ENCODE measurements around the gene ANKRD55. TPM values are rescaled to one million over a fixed set of nuclear protein-coding genes. Genes with fewer than 3 reads are reported as not detected.
"Not testable (repeated sequence)": the region's sequence is repeated elsewhere in the genome, so short reads cannot be mapped to it uniquely, and the experiment has no call there.

The ANKRD55 gene
- polyA plus RNA-seq, 3 donors = 1.3 to 2.0 (median 1.7) TPM

DNA sequence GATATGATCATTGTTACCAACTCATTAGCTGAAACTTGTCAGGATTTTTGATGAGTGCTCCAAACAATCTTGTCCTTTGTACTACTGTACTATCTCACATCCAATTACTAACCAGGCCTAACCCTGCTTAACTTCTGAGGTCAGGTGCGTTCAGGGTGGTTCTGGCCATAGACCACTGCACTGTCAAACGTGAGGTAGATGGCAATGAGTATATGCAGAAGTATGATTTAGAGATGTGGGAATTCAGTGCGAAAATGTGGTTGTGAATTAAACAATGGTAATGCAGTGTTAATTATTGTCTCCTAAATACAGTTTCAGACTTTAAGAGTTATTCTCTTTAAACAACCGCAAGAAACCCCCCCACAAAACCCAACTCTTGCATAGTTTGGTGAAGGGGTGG lies 86.5 kb downstream of the ANKRD55 start:
- no peak for DNase-seq

DNA sequence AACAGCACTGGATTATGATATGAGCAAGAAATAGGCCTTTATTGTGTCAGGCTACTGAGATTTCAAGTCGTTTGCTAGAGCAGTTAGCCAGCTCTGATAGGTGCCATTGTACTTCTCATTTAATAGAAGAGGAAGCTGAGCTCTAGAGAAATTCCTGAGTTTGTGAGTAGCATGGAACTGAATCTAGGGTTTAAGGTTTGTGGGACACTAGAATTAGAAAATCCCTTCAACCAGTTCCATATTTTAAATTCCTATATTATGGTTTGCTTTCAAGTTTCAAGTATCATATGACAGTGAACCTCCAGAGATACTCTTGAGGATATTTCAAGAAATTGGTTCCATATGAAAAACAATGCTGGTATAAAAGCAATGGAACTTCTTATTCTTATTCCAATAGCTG lies 87.6 kb downstream of the ANKRD55 start:
- DNase-seq = no peak

DNA sequence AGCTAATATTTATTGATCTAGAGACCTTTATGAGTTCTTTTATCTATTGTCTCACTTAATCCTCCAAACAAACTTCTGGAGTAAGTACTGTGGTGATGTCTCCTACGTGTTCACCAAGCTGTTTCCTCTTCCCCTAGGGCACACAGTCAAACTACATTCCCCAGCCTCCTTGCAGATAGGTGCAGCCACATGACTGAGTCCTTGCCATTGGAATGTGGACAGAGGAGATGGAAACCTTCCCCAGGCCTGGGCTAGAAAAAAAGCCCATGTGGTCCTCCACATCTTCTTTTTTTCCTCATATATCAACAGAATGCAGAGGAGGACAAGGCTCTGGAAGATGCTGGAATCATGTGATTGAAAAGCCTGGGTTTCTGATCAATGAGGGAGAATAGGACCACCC lies 88.0 kb downstream of the ANKRD55 start:
- DNase-seq = no peak

DNA sequence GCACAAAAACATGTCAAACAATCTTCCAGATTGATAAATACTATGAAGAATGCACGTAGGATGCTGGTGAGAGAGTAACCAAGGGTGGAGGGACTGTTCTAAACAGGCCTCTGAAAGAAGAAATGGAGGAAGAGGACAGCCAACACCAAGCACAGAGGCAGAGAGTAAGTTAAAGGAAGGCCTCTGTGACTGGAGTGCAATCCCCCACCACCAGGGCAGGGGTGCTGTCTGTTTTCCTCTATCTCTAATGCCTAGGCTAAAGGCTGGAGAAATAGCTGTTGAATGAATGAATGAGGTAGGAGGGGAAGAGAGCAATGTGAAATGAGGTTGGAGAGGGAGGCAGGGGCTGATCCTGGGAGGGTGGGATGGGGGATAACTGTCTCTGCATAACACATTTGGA lies 88.9 kb downstream of the ANKRD55 start:
- DNase-seq = no peak

DNA sequence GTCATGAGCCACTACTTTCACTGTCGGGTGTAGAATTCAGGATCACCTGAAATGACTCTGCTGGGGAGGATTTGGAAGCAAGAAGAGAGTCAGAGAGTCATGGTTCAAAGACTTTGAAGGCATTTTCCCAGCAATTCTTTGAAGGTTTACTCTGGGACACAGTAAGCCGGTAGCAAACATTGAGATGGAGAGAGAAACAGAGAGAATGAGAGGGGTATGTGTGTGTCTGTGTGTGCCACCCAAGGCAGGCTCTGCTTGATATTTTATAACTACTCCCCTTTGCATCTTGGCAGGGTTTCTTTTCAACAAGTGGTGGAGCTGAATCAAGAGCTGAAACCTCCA lies 89.8 kb downstream of the ANKRD55 start:
- DNase-seq = no peak

DNA sequence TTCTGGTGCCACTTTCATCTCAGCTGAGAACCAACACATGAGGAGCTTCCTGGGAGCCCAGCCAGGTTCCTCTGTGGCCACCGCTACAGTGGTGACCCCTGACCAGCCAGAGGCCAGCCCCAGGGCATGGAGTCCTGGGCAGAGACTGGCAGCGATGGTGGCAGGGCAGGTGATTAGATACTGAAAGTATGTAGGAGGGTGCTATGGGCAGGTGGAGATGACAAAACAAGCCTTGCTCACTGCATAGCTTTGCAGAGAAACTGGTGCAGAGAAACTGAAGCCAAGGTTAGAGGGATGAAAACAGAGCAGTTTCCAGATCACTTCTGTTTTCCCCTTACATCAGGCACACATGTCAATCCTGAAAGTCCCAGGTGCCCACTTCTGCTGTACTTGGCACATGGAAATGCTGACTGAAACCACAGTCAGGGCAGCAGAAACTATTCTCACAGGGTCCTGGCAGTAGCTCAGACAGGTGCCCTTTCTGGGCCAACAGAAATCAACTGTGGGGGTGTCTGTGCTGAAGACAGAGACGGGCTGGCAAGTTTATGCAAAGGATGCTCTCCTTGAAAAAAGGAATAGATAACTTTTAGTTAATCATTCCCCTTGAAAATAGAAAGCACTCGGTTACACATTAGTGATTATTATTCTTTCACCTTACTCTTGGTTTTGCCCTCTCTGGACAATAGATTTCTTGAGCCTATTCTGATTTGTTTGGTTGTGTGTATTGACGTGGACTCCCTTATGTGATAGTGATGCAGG lies 90.3 kb downstream of the ANKRD55 start:
- no peak for DNase-seq

DNA sequence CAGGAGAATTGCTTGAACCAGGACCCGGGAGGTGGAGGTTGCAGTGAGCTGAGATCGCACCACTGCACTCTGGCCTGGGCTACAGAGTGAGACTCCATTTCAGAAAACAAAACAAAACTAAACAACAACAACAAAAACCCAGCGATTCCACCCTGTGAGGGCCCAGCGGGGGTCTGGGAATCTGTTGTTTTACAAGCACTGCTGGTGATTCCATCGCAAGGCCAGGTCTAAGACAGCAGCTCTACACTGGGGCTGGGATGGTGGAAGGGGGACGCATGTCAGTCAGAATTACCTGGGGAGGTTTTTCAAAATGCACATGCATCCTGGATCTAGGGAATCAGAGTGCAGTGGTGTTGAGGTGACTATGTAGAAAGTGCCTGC lies 90.9 kb downstream of the ANKRD55 start:
- DNase-seq = no peak

DNA sequence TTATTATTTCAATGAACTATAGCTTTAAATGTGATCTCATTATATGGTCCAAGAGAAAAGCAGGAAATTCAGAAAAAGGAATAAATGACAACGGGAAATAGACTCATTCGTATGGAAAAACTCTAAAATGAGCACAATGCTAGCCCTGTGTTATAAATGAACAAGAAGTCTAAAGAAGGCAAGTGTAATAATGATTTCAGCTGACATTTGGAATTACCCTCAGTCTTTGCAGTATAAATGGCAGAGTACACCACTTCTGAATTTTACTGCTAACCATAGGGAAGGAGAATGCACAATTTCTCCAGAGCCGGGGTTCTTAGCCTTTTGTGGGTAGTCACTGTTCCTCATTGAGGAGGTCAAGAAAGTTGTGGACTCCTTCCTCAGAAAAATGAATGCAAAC lies 93.1 kb downstream of the ANKRD55 start:
- DNase-seq = no peak

DNA sequence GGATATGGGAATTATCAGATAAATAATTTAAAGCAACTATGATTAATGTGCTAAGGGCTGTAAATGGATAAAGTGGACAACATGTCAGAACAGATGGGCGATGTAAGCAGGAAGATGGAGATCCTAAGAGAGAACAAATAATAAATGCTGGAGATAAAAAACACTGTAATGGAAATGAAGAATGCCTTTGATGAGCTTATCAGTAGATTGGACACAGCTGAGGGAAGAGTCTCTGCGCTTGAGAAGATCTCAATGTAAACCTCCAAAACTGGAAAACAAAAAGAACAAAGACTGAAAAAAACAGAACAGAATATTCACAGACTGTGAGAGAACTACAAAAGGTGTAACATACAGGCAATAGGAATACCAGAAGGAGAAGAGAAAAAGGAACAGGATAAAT lies 102.5 kb downstream of the ANKRD55 start:
- no peak for DNase-seq

DNA sequence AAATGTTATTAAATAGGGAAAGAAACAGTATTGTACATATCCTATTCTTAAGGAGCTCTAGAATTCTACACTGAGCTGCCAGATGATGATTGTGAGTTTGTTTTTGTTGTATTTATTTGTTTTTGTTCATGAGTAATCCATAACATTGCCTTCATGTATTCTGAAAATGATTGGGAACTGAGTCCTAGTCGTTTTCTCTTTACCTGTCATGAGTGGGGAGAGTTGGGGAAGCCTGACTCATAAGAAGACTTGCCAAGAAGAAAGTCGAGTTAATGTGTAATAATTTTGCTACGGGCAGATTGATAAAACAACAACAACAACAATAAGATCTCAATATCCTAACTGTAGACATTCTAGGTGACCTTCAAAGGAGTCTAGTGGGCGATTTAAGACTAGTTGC lies 103.8 kb downstream of the ANKRD55 start:
- no peak for DNase-seq

DNA sequence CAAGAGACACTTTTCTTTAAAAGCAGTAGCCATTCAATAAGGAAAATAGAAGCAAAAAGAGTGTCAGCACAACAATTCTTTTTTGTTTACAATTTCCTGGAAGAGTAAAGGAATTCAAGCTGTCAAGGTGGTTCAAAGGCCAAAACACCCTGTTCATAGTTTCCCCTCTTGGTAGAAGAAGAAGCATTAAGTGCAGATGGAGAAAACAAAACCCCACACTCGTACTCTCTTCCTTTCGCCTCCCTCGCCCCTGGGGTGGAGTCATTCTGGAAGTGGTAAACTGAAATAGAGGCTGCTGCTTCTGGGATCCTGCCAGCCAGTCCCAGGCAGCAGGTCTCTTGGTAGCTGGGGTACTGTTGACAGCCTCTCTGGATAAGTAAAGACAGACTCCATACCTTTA lies 105.0 kb downstream of the ANKRD55 start:
- no peak for DNase-seq

DNA sequence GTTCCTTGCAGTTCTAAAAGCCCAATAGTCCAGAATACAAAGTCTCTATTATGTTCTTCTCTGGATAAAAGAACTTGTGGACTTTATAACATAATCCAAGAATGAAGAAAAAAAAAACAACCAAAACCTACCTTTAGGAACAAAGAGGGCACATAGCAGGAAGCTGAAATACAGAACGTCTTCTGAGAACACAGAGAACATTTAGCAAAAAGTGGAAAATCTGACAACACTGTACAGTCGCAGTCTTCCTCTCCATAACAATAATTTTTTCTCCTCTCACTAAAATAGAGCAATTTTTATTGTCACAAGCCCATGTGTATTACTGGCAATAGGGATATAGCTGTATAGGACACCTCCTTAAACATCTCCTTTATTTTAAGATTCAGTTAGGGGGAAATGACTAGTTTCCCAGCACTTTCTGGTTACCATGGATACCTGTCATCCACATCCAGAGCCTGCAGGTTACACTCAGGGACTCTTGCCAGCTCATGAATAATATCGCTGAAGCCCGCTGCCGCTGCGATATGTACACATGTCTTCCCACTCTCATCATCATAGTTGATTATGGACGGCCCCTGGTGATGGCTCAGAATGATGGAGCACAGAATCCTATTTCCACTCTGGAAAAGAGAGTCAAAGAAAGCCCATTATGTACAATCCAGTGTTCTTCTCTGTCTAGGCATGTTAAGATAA lies 106.5 kb downstream of the ANKRD55 start:
- DNase-seq = no peak

DNA sequence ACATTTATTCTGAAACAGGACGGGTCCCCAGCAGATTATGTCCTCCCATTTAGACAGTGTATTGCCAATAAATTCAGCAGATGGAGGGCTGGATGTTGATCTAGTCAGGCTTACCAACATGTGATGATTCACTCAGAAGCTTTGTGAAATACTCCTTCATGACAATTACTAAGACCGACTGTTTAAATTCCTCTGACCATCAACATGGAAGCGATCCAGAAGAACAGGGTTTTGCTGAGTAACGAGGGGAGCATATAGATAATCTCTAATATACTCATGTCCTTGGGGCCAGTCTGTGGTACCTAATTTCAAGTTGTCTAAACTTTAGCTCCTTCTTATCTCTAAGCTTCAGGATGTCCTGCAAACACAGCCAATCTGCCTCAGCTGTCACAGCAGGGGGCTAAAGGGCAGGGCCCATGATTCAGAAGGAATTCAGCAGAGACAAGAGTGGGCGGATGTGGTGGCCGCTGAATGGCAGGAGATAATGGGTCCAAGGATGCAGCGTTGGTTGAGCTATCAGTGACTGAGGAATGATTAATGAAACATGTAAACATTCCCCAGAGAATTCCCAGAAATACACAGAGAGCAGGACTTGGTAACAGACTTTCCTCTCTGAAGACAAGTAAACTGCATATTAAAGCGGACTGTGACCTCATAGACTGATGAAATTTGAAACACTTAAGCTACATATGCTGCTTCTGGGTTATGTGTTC lies 109.4 kb downstream of the ANKRD55 start:
- peak; percentile 66 for DNase-seq

DNA sequence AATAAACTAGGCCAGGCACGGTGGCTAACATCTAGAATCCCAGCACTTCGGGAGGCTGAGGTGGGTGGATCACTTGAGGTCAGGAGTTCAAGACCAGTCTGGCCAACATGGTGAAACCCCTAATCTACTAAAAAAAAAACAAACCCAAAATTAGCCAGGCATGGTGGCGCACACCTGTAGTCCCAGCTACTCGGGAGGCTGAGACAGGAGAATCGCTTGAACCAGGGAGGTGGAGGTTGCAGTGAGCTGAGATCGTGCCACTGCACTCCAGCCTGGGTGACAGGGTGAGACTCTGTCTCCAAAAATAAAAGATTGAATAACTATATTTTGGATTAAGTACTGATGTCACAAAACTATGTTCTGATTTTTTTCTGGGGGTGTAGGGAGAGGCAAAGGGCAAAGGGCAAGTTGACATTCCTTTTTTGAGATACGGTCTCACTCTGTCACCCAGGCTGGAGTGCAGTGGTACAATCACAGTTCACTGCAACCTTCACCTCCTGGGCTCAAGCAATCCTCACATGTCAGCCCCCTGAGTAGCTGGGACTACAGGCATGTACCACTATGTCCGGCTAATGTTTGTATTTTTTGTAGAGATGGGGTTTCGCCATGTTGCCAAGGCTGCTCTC lies 110.7 kb downstream of the ANKRD55 start:
- not testable (repeated sequence) for DNase-seq

DNA sequence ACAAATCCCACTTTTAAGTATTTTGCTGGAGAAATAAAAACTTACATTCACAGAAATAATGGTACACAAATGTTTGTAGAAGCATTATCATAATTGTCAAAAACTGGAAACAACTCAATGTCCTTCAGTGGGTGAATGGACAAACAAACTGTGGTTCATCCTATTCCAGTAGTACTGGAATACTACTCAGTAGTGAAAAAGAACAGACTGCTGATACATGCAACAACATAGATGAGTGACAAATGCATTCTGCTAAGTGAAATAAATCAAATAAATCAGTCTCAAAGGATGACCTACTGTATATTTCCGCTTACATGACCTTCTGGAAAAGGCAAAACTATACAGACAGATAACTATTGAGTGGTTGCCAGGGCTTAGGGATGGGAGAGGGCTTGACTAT lies 114.1 kb downstream of the ANKRD55 start:
- DNase-seq = no peak

DNA sequence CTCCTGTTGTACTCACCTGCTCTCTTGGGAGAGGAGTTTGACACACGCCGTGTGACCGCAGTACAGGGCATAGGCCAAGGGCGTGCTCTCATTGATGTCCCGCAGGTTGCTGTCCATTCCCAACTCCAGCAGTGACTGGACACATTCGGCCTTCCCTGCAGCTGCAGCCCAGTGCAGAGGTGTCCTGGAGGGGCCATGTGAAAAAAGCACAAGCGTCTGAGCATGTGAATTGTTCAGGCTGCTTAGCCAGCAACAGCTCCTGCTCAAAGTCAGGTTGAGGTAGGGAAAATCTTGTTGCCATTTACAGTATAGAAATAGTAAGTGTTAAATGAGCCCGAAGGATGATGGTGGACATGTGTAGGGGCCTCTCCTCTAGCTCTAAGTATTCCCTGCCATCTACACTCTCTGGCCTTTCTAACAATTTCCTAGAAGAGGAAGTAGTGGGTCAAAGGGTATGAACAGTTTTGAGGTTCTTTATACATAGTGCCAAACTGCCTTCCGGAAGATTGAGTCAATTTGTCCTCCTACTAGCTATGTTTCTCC lies 116.5 kb downstream of the ANKRD55 start:
- no peak for DNase-seq

DNA sequence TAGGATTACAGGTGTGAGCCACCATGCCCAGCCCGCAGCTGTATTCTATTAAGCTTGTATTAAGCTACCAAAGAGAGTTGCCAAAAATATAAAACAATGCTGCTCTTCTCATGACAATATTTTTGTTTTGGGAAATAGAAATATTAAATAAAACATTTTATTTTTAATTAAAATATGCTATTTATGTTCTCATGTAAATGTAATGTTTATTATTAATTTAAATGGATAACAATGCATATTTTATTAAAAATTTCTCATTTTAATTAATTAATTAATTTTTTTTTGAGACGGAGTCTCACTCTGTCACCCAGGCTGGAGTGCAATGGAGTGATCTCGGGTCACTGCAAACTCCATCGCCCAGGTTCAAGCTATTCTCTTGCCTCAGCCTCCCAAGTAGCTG lies 117.5 kb downstream of the ANKRD55 start:
- DNase-seq = no peak

DNA sequence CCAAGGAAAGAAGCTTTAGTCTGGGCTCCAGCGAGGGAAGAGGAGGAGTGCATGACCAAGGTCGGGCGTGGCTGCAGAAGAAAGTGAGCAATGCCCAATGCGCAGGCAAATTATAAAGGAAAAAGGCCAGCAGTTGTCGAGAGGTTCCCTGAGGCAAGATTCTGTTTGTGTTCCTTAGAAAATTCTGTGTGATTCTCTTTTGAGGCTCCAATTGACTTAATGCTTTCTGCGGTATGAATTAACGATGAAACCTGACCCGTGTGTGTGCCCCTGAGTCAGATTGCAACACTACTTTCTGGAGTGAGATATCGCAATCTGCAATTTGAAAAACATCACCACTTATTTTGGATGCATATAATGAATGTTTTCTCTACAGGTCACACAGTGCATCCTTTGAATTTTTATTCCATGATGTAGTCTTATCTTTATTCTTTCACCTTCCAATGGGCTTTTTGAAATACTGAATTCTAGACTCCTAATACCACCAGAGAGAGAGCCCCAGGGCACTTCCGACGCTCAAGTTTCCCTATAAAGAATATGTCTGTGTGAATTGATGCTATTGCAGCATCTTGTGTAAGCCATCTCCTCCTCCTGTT lies 120.5 kb downstream of the ANKRD55 start:
- no peak for DNase-seq

DNA sequence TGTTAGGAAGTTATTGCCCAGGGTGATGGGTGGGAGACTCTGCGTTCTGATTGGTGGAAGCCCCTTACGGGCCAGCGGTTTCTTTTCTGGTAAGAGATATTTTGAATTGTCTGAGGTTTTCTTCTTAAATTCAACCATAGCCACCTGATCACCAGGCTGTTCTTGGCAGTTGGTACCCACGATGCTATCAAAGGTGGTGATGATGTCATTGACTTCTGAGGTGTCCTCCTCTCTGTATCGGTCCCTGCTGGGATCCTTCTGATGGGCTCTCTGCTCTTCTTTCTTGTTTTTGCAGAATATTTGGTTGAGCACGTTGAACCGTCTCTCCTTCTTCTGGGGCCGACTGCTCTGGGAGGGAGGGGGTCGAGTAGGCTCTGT lies 121.7 kb downstream of the ANKRD55 start:
- no peak for DNase-seq

DNA sequence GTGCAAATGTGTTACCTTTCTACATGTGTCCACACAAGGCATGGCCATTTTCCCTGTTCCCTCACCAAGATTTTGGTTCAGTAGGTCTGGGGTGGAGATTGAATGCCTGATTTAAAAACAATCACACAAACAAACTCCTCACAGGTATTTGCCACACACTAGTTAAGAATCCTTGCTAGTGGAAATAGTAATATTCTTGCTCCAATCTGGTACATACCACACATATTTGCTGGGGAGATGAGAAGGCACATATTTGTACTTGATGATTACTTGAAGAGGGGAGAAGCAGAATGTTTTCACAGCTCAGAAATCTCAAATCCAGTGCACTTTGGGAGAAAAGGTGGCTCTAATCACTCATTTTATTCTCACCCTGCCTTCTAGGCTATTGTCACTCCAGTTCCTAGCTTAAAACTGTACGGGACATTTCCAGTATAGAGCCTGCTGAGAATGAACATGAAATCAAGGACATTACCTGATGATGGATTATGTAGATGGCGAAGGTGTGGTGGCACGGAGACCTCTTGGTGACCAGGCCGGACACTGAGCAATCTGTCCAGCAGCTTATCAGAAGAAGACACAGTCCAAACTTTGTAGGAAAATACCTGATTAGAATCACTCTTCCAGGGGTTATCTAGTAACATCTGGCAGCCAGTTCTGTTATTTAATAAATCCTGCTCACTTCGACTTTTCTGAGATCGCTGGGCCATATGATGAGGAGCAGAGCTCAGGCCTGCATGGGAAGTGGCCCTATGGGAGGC lies 122.3 kb downstream of the ANKRD55 start:
- no peak for DNase-seq

DNA sequence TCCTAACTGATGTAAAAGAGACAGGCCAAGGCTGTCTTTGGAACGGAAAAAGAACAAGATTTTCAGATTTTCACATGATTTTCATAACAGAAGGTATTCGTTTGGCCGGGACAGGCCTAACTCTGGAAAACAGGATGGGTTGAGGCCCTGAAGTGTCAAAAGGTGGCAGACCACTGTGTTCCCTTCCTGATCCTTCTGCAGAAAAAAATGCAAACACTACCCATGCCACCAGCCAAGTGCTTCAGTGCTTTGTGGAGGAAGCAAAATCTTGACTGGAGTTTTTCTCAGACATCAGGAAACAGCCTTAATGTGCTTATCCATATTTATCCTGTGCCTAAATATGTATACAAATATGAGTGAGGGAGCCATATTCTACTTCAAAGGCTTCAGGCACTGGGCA lies 124.9 kb downstream of the ANKRD55 start:
- no peak for DNase-seq

Measured in renal pelvis (tissue), 4 donors.